Karpas-422 (cell line): ENCODE data around the gene ARMC10. TPM values are rescaled to one million over a fixed set of nuclear protein-coding genes. Genes with fewer than 3 reads are reported as not detected.
"Not testable (repeated sequence)": the region's sequence is repeated elsewhere in the genome, so short reads cannot be mapped to it uniquely, and the experiment has no call there.

ENCODE experiments used
- DNase-seq: peaks from one replicate; pipeline ENCODE4 v3.0.0-alpha.2; 2015
- H2AFZ ChIP-seq: fragments of 200-600 bp; sonication (generic); 2 replicates; pipeline ENCODE4 v1.6.1; 2014; ENCODE audit warnings: antibody characterized with exemption, low read length, mixed read lengths
- H3K27ac ChIP-seq: fragments of 200-600 bp; sonication (generic); 2 replicates; pipeline ENCODE4 v1.5.1; 2014; ENCODE audit warnings: mild to moderate bottlenecking, low read length, moderate library complexity
- H3K27me3 ChIP-seq: fragments of 200-600 bp; sonication (generic); 2 replicates; pipeline ENCODE4 v1.6.1; 2014; ENCODE audit warnings: low read length, mixed read lengths
- H3K36me3 ChIP-seq: fragments of 200-600 bp; sonication (generic); 2 replicates; pipeline ENCODE4 v1.6.1; 2014; ENCODE audit warnings: low read length, mixed read lengths; ENCODE audit not compliant: insufficient read depth
- H3K4me1 ChIP-seq: fragments of 200-600 bp; sonication (generic); 2 replicates; pipeline ENCODE4 v1.6.1; 2014; ENCODE audit warnings: mild to moderate bottlenecking, low read length, mixed read lengths
- H3K4me2 ChIP-seq: fragments of 200-600 bp; sonication (generic); 2 replicates; pipeline ENCODE4 v1.6.1; 2014; ENCODE audit warnings: low read length, low read depth, mild to moderate bottlenecking; ENCODE audit not compliant: poor library complexity, severe bottlenecking
- H3K4me3 ChIP-seq: fragments of 200-600 bp; sonication (generic); 2 replicates; pipeline ENCODE4 v1.5.1; 2014; ENCODE audit warnings: mild to moderate bottlenecking, antibody characterized with exemption, low read length, mixed read lengths
- H3K79me2 ChIP-seq: fragments of 200-600 bp; sonication (generic); 2 replicates; pipeline ENCODE4 v1.6.1; 2014; ENCODE audit warnings: mild to moderate bottlenecking, low read length, mixed read lengths
- H3K9ac ChIP-seq: fragments of 200-600 bp; sonication (generic); 2 replicates; pipeline ENCODE4 v1.6.0; 2014; ENCODE audit warnings: low read length
- H3K9me2 ChIP-seq: fragments of 200-600 bp; sonication (generic), shearing (Covaris generic); replicated peaks from 2 replicates; pipeline ENCODE4 v1.6.0; 2014; ENCODE audit warnings: mild to moderate bottlenecking, low read length, moderate library complexity; ENCODE audit not compliant: insufficient read depth
- H3K9me3 ChIP-seq: fragments of 300-700, 200-600 bp; sonication (generic); 2 replicates; pipeline ENCODE4 v1.6.1; 2014; ENCODE audit warnings: low read length, mixed read lengths
- H4K20me1 ChIP-seq: fragments of 200-600 bp; sonication (generic); 2 replicates; pipeline ENCODE4 v1.6.1; 2014; ENCODE audit warnings: mild to moderate bottlenecking, antibody characterized with exemption, low read length, low read depth; ENCODE audit not compliant: insufficient read depth
- total RNA-seq: library from RNA; depleted of rRNA; stranded (reverse); fragments of >200 nt; shearing (Covaris generic); gene quantifications from 2 replicates; pipeline ENCODE4 v1.2.3, GENCODE V29; 2014; ENCODE audit warnings: low replicate concordance

The ARMC10 gene
- total RNA-seq, 1 experiment from 2014 or later, result 65.6 TPM

GRCh38 chr7:103101543-103101942 lies 26.6 kb downstream of the ARMC10 start:
- H4K20me1 ChIP-seq, result no peaks in the 10 kb centered on the region
- DNase-seq, result no peak
- H3K27ac ChIP-seq, result no peak overlapping the region
- H3K27me3 ChIP-seq, result no peaks in the 10 kb centered on the region
- H3K9ac ChIP-seq, result no peak overlapping the region
- H3K4me2 ChIP-seq, result no peak overlapping the region
- no peak overlapping the region for H3K4me3 ChIP-seq
- H3K36me3 ChIP-seq, result peaks cover 26% of the 10 kb centered on the region; the same call in 1 of the 2 replicates
- no peaks in the 10 kb centered on the region for H3K9me2 ChIP-seq
- no peak overlapping the region for H2AFZ ChIP-seq
- H3K9me3 ChIP-seq, result no peaks in the 10 kb centered on the region
- H3K79me2 ChIP-seq, result peaks cover 6% of the 10 kb centered on the region; the same call in 1 of the 2 replicates
- H3K4me1 ChIP-seq, result peaks cover 11% of the 10 kb centered on the region

GRCh38 chr7:103106005-103106702 lies 31.2 kb downstream of the ARMC10 start:
- Histone ChIP-seq H3K36me3 (peaks cover 9% of the 10 kb centered on the region; the same call in 1 of the 2 replicates), H3K4me1 (no peaks in the 10 kb centered on the region), H3K9ac (no peak overlapping the region), H3K79me2 (no peaks in the 10 kb centered on the region; the same call in 1 of the 2 replicates), H3K27ac (no peak overlapping the region), H3K4me2 (no peak overlapping the region), H4K20me1 (no peaks in the 10 kb centered on the region), H3K27me3 (no peaks in the 10 kb centered on the region), H3K9me3 (no peaks in the 10 kb centered on the region), H2AFZ (no peak overlapping the region), H3K9me2 (no peaks in the 10 kb centered on the region), H3K4me3 (no peak overlapping the region)
- DNase-seq, result no peak

- H3K4me3 ChIP-seq, H3K9me2 ChIP-seq, H3K9ac ChIP-seq, H3K79me2 ChIP-seq, H3K9me3 ChIP-seq, H3K36me3 ChIP-seq, H3K4me2 ChIP-seq, H3K27ac ChIP-seq, H2AFZ ChIP-seq, H4K20me1 ChIP-seq, DNase-seq, H3K27me3 ChIP-seq, H3K4me1 ChIP-seq: not testable (repeated sequence)
These were observed 31.7 kb downstream of the ARMC10 start for GRCh38 chr7:103106703-103107070.

GRCh38 chr7:103113164-103113563 lies 38.2 kb downstream of the ARMC10 start:
- Histone ChIP-seq H3K9me2 (no peaks in the 10 kb centered on the region), H3K9ac (no peak overlapping the region), H3K79me2 (peaks cover 11% of the 10 kb centered on the region), H3K36me3 (peaks cover 19% of the 10 kb centered on the region), H3K4me3 (no peak overlapping the region), H3K4me1 (no peaks in the 10 kb centered on the region), H3K27ac (no peak overlapping the region), H2AFZ (no peak overlapping the region), H4K20me1 (no peaks in the 10 kb centered on the region), H3K27me3 (no peaks in the 10 kb centered on the region), H3K4me2 (no peak overlapping the region), H3K9me3 (no peaks in the 10 kb centered on the region)
- no peak for DNase-seq

- H3K9ac ChIP-seq, result no peak overlapping the region
- H3K27ac ChIP-seq, result no peak overlapping the region
- no peak overlapping the region for H2AFZ ChIP-seq
- no peaks in the 10 kb centered on the region for H3K27me3 ChIP-seq
- H3K79me2 ChIP-seq, result peaks cover 18% of the 10 kb centered on the region
- H3K4me2 ChIP-seq, result no peak overlapping the region
- H3K9me2 ChIP-seq, result no peaks in the 10 kb centered on the region
- no peaks in the 10 kb centered on the region for H3K4me1 ChIP-seq
- H3K36me3 ChIP-seq, result peaks cover 28% of the 10 kb centered on the region
- H3K9me3 ChIP-seq, result no peaks in the 10 kb centered on the region
- no peaks in the 10 kb centered on the region for H4K20me1 ChIP-seq
- H3K4me3 ChIP-seq, result no peak overlapping the region
- DNase-seq, result no peak
These were observed 39.7 kb downstream of the ARMC10 start for GRCh38 chr7:103114576-103115008.

- H3K4me3 ChIP-seq, result no peak overlapping the region
- H3K9ac ChIP-seq, result no peak overlapping the region
- DNase-seq, result no peak
These were observed 40.8 kb downstream of the ARMC10 start for GRCh38 chr7:103115771-103116170.

GRCh38 chr7:103116511-103116910 lies 41.6 kb downstream of the ARMC10 start:
- H3K9ac ChIP-seq, result no peak overlapping the region
- H3K4me3 ChIP-seq, result no peak overlapping the region
- H3K27me3 ChIP-seq, result no peaks in the 10 kb centered on the region
- H3K4me1 ChIP-seq, result no peaks in the 10 kb centered on the region
- no peaks in the 10 kb centered on the region for H3K9me3 ChIP-seq
- H4K20me1 ChIP-seq, result no peaks in the 10 kb centered on the region
- no peak overlapping the region for H2AFZ ChIP-seq
- H3K27ac ChIP-seq, result no peak overlapping the region
- no peak for DNase-seq
- H3K4me2 ChIP-seq, result no peak overlapping the region
- H3K36me3 ChIP-seq, result peaks cover 39% of the 10 kb centered on the region
- no peaks in the 10 kb centered on the region for H3K9me2 ChIP-seq
- H3K79me2 ChIP-seq, result peaks cover 30% of the 10 kb centered on the region

More at GRCh38 chr7:103115771-103116170, 40.8 kb downstream of the ARMC10 start:
- Histone ChIP-seq H3K79me2 (peaks cover 26% of the 10 kb centered on the region), H3K27ac (no peak overlapping the region), H3K9me3 (no peaks in the 10 kb centered on the region), H3K27me3 (no peaks in the 10 kb centered on the region), H4K20me1 (no peaks in the 10 kb centered on the region), H3K9me2 (no peaks in the 10 kb centered on the region), H3K4me2 (no peak overlapping the region), H3K4me1 (no peaks in the 10 kb centered on the region), H3K36me3 (peaks cover 33% of the 10 kb centered on the region), H2AFZ (no peak overlapping the region)

GRCh38 chr7:103116991-103117390 lies 42.1 kb downstream of the ARMC10 start:
- Histone ChIP-seq H3K79me2 (peaks cover 34% of the 10 kb centered on the region), H3K9ac (no peak overlapping the region), H3K4me3 (no peak overlapping the region), H3K9me3 (no peaks in the 10 kb centered on the region), H3K27me3 (no peaks in the 10 kb centered on the region), H4K20me1 (no peaks in the 10 kb centered on the region), H3K4me1 (no peaks in the 10 kb centered on the region), H3K36me3 (peaks cover 42% of the 10 kb centered on the region), H2AFZ (no peak overlapping the region), H3K9me2 (no peaks in the 10 kb centered on the region), H3K27ac (no peak overlapping the region), H3K4me2 (no peak overlapping the region)
- DNase-seq, result no peak
